HepG2 (cell line): Measurements from ENCODE around the gene HHEX. TPM values are rescaled to one million over a fixed set of nuclear protein-coding genes. Genes with fewer than 3 reads are reported as not detected.

Experiments
- CENPT ChIP-seq: sonication (generic); formaldehyde crosslinking; IDR thresholded peaks from 2 replicates; pipeline ENCODE4 v1.8.0; 2022; ENCODE audit warnings: low read depth, mild to moderate bottlenecking, moderate library complexity, missing genetic modification reagents
- ELF3 ChIP-seq: IDR thresholded peaks from 2 replicates; pipeline ENCODE4 v1.6.1; 2016; ENCODE audit warnings: missing genetic modification reagents, missing compliant biosample characterization
- ETV6 ChIP-seq: sonication (generic); formaldehyde crosslinking; conservative IDR thresholded peaks from 2 replicates; pipeline ENCODE4 v1.4.0; 2020; ENCODE audit warnings: missing genetic modification reagents
- FOXA1 ChIP-seq, 2 experiments: fragments of 450-650 bp in 1 of 2; sonication (generic) in 1 of 2; formaldehyde crosslinking in 1 of 2; IDR thresholded peaks; 2 replicates each; pipeline versions ENCODE4 v1.4.0 to v1.6.1; 2016 to 2020; ENCODE audit warnings: missing genetic modification reagents in 1 of 2
- FOXA3 ChIP-seq: IDR thresholded peaks from 2 replicates; pipeline ENCODE4 v1.6.1; 2016; ENCODE audit warnings: missing genetic modification reagents, missing compliant biosample characterization
- NFIB ChIP-seq: sonication (generic); formaldehyde crosslinking; IDR thresholded peaks from 2 replicates; pipeline ENCODE4 v1.9.0; 2021; ENCODE audit warnings: missing genetic modification reagents, mild to moderate bottlenecking, borderline replicate concordance
- PHB2 ChIP-seq: fragments of 450-650 bp; IDR thresholded peaks from 2 replicates; pipeline ENCODE4 v1.6.1; 2018; ENCODE audit not compliant: partially characterized antibody
- ZNF484 ChIP-seq: sonication (generic); formaldehyde crosslinking; IDR thresholded peaks from 2 replicates; pipeline ENCODE4 v1.5.1; 2020; ENCODE audit warnings: mild to moderate bottlenecking, low read depth, missing genetic modification reagents, borderline replicate concordance
- ZNF788 ChIP-seq: sonication (generic); formaldehyde crosslinking; IDR thresholded peaks from 2 replicates; pipeline ENCODE4 v1.5.0; 2020; ENCODE audit warnings: mild to moderate bottlenecking, missing genetic modification reagents, borderline replicate concordance
- polyA plus RNA-seq, 8 experiments: library from polyadenylated mRNA; depleted of rRNA in 3 of 8; stranded (reverse) in 7 of 8; unstranded in 1 of 8; fragments of >200 nt; fragmentation: Illumina TruSeq in 4 of 8; extraction: Trizol in 4 of 8; gene quantifications; 2 replicates each; pipeline versions ENCODE4 v1.2.1 to v1.2.3, GENCODE V29; 2011 to 2016; ENCODE audit warnings: low read depth in 4 of 8, missing spikeins in 1 of 8, mixed read lengths in 1 of 8; ENCODE audit not compliant: insufficient read depth in 1 of 8
- total RNA-seq, 5 experiments: library from RNA; depleted of rRNA; stranded (reverse); fragments of >200 nt; fragmentation: Illumina TruSeq; extraction: Trizol; gene quantifications; 2 replicates each; pipeline ENCODE4 v1.2.3, GENCODE V29; 2016; ENCODE audit warnings: low read depth in 1 of 5
- TF ChIP-seq, protein P1 (sequence below), 2 experiments: fragments of 450-650 bp in 1 of 2; sonication (generic) in 1 of 2; formaldehyde crosslinking in 1 of 2; IDR thresholded peaks; 2 replicates each; pipeline versions ENCODE4 v1.6.1 to v1.8.0; 2016 to 2022; ENCODE audit warnings: antibody characterized with exemption in 1 of 2, mild to moderate bottlenecking in 1 of 2, missing genetic modification reagents in 1 of 2
- TF ChIP-seq, protein P2 (sequence below): sonication (generic); formaldehyde crosslinking; IDR thresholded peaks from 2 replicates; pipeline ENCODE4 v1.4.0; 2020; ENCODE audit warnings: missing genetic modification reagents, borderline replicate concordance
- TF ChIP-seq, protein P3 (sequence below): sonication (generic); formaldehyde crosslinking; conservative IDR thresholded peaks from 2 replicates; pipeline ENCODE4 v1.4.0; 2020; ENCODE audit warnings: missing genetic modification reagents
- TF ChIP-seq, protein P4 (sequence below): sonication (generic); IDR thresholded peaks from 2 replicates; pipeline ENCODE4 v1.6.1; 2016; ENCODE audit warnings: low read depth, borderline replicate concordance

Gene HHEX
- total and polyA plus RNA-seq, 2 of the 13 experiments (the other 11 are each of a cell fraction or from before 2014, with no cell fraction given): 44.5 to 48.7 TPM

DNA sequence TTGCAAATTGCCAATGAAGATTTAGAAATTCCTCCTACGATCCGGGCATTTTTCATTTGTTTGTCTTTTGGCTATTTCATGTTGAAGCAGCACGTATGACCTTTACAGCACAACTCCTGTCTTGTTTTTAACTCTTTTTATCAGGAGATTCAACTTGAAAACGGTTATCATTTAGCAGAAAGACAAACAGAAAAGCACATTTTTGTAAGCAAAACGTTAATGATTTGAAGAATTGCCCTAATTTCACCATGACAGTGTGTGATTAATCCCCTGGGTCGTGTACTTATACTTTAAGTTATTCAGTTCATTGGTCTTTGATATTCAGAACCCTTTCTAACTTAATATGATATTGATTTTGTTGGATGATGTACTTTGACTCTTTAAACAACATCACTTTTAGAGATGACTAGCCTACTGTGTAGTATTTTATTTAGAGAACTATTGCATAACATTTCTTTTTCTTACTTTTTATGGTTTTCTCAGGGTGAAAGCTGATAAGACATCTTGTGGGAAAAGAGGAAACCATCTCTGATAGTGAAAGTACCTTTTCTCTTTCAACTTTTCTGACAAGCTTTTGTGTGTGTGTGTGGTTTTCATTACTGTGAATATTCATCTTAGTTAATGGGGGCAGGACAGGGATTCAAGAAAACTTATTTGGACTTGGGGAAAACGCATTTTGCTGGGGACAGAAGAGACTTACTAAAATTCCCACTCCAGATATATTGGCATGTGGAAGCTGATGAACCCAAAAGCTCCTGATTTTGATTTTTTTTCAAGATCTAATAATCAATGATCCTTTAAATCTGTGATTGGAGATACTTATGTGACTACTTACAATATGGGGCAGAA, 8.1 kb downstream of the HHEX start (continued):
- TF ChIP-seq, protein P1, sequence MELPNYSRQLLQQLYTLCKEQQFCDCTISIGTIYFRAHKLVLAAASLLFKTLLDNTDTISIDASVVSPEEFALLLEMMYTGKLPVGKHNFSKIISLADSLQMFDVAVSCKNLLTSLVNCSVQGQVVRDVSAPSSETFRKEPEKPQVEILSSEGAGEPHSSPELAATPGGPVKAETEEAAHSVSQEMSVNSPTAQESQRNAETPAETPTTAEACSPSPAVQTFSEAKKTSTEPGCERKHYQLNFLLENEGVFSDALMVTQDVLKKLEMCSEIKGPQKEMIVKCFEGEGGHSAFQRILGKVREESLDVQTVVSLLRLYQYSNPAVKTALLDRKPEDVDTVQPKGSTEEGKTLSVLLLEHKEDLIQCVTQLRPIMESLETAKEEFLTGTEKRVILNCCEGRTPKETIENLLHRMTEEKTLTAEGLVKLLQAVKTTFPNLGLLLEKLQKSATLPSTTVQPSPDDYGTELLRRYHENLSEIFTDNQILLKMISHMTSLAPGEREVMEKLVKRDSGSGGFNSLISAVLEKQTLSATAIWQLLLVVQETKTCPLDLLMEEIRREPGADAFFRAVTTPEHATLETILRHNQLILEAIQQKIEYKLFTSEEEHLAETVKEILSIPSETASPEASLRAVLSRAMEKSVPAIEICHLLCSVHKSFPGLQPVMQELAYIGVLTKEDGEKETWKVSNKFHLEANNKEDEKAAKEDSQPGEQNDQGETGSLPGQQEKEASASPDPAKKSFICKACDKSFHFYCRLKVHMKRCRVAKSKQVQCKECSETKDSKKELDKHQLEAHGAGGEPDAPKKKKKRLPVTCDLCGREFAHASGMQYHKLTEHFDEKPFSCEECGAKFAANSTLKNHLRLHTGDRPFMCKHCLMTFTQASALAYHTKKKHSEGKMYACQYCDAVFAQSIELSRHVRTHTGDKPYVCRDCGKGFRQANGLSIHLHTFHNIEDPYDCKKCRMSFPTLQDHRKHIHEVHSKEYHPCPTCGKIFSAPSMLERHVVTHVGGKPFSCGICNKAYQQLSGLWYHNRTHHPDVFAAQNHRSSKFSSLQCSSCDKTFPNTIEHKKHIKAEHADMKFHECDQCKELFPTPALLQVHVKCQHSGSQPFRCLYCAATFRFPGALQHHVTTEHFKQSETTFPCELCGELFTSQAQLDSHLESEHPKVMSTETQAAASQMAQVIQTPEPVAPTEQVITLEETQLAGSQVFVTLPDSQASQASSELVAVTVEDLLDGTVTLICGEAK (IDR thresholded peaks at IDR 0.05): no peak
- TF ChIP-seq, protein P1 (CRISPR knock-in tag; IDR thresholded peaks at IDR 0.05): no peak
- TF ChIP-seq FOXA1 (IDR thresholded peaks at IDR 0.05): no peak
- peak; percentile 83 for TF ChIP-seq FOXA1 (CRISPR knock-in tag; IDR thresholded peaks at IDR 0.05)
- TF ChIP-seq NFIB (CRISPR knock-in tag): no peak
- no peak for TF ChIP-seq ZNF788
- TF ChIP-seq ELF3 (CRISPR knock-in tag): peak; percentile 52; the same call in 1 of the 2 replicates
- peak; percentile 93 for TF ChIP-seq FOXA3 (CRISPR knock-in tag)
- TF ChIP-seq, protein P2, sequence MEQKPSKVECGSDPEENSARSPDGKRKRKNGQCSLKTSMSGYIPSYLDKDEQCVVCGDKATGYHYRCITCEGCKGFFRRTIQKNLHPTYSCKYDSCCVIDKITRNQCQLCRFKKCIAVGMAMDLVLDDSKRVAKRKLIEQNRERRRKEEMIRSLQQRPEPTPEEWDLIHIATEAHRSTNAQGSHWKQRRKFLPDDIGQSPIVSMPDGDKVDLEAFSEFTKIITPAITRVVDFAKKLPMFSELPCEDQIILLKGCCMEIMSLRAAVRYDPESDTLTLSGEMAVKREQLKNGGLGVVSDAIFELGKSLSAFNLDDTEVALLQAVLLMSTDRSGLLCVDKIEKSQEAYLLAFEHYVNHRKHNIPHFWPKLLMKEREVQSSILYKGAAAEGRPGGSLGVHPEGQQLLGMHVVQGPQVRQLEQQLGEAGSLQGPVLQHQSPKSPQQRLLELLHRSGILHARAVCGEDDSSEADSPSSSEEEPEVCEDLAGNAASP (CRISPR knock-in tag): peak; percentile 62; the same call in 1 of the 2 replicates
- TF ChIP-seq, protein P3, sequence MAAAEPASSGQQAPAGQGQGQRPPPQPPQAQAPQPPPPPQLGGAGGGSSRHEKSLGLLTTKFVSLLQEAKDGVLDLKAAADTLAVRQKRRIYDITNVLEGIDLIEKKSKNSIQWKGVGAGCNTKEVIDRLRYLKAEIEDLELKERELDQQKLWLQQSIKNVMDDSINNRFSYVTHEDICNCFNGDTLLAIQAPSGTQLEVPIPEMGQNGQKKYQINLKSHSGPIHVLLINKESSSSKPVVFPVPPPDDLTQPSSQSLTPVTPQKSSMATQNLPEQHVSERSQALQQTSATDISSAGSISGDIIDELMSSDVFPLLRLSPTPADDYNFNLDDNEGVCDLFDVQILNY (CRISPR knock-in tag): no peak
- TF ChIP-seq CENPT (CRISPR knock-in tag): no peak
- no peak for TF ChIP-seq ZNF484
- no peak for TF ChIP-seq PHB2
- no peak for TF ChIP-seq ETV6 (CRISPR knock-in tag)
- TF ChIP-seq, protein P4, sequence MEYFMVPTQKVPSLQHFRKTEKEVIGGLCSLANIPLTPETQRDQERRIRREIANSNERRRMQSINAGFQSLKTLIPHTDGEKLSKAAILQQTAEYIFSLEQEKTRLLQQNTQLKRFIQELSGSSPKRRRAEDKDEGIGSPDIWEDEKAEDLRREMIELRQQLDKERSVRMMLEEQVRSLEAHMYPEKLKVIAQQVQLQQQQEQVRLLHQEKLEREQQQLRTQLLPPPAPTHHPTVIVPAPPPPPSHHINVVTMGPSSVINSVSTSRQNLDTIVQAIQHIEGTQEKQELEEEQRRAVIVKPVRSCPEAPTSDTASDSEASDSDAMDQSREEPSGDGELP: peak; percentile 19; the same call in 1 of the 2 replicates
